Measurements from ENCODE around the gene RAB4B.

The RAB4B gene

GRCh38 chr19:40807147-40808020 is 29.3 kb downstream of the RAB4B start:
- H3K23ac ChIP-seq (ENCODE audit: low read depth, low read length, poor library complexity), result peak overlapping the region; percentile 29
- H3K18ac ChIP-seq (ENCODE audit: low read length), result peak overlapping the region; percentile 82
- H3K36me3 ChIP-seq (replicated peaks in 1 of 2; ENCODE audit: control insufficient read depth in 2 of 2, insufficient read depth in 2 of 2, low read length in 2 of 2), result peaks cover 36 to 72% of the 10 kb centered on the region in 2 donors
- no peaks in the 10 kb centered on the region for H3K27me3 ChIP-seq (ENCODE audit: control insufficient read depth in 3 of 3, insufficient read depth in 3 of 3, low read depth in 1 of 3, low read length in 3 of 3)
- peak overlapping the region; percentile 40 for H3K4me2 ChIP-seq (ENCODE audit: insufficient read depth, low read length, poor library complexity, severe bottlenecking)
- H2BK12ac ChIP-seq (ENCODE audit: low read length), result peak overlapping the region; percentile 12
- H3K9ac ChIP-seq (ENCODE audit: low read depth, low read length, poor library complexity), result peak overlapping the region; percentile 18
- no peak overlapping the region for H3K4me3 ChIP-seq (ENCODE audit: low read length in 2 of 2)
- H3K4ac ChIP-seq (ENCODE audit: low read length), result no peak overlapping the region
- H3K4me1 ChIP-seq (ENCODE audit: control insufficient read depth in 2 of 2, insufficient read depth in 1 of 2, low read depth in 1 of 2, low read length in 2 of 2), result peaks cover 36 to 47% of the 10 kb centered on the region in 2 donors
- no peak overlapping the region for H4K91ac ChIP-seq (ENCODE audit: low read depth, low read length, poor library complexity)
- H3K9me3 ChIP-seq (replicated peaks in 1 of 2; ENCODE audit: control insufficient read depth in 2 of 2, insufficient read depth in 1 of 2, low read depth in 1 of 2, low read length in 2 of 2), result no peaks in the 10 kb centered on the region
- peak overlapping the region; percentile 15 for H3K14ac ChIP-seq (ENCODE audit: low read length)
- no CpG with 5 or more reads among the region's 18 CpGs for WGBS, 2 donors (ENCODE audit: extremely low coverage in 2 of 2, insufficient read length in 2 of 2, insufficient replicate concordance in 1 of 2)
- H2AK5ac ChIP-seq (ENCODE audit: low read depth, low read length), result peak overlapping the region; percentile 49
- H3K27ac ChIP-seq (replicated peaks; ENCODE audit: low read length), result no peak overlapping the region
- H3K79me1 ChIP-seq (ENCODE audit: low read depth, low read length), result peaks cover 22% of the 10 kb centered on the region
- DNase-seq (ENCODE audit: low spot score), result no peak
- no peak overlapping the region for H2AFZ ChIP-seq (ENCODE audit: low read length)
- H2BK120ac ChIP-seq (ENCODE audit: low read depth, low read length), result no peak overlapping the region
- H2BK5ac ChIP-seq (ENCODE audit: low read length), result no peak overlapping the region
- no peak overlapping the region for H2BK15ac ChIP-seq (ENCODE audit: low read length)
- H4K8ac ChIP-seq (ENCODE audit: low read depth, low read length), result no peak overlapping the region

DNA sequence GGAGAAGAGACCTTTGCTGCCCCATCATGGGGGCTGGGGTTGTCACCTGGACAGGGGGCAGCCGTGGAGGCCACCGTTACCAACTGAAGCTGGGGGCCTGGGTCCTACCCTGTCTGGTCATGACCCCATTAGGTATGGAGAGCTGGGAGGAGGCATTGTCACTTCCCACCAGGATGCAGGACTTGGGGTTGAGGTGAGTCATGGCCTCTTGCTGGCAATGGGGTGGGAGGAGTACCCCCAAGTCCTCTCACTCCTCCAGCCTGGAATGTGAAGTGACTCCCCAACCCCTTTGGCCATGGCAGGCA is 29.9 kb downstream of the RAB4B start:
- no peak overlapping the region for H3K4me3 ChIP-seq (ENCODE audit: low read length in 2 of 2)
- H4K8ac ChIP-seq (ENCODE audit: low read depth, low read length), result no peak overlapping the region
- no peak overlapping the region for H3K18ac ChIP-seq (ENCODE audit: low read length)
- H2AFZ ChIP-seq (ENCODE audit: low read length), result no peak overlapping the region
- H2AK5ac ChIP-seq (ENCODE audit: low read depth, low read length), result no peak overlapping the region
- no peaks in the 10 kb centered on the region for H3K9me3 ChIP-seq (replicated peaks in 1 of 2; ENCODE audit: control insufficient read depth in 2 of 2, insufficient read depth in 1 of 2, low read depth in 1 of 2, low read length in 2 of 2)
- no peak overlapping the region for H3K9ac ChIP-seq (ENCODE audit: low read depth, low read length, poor library complexity)
- H3K4me1 ChIP-seq (ENCODE audit: control insufficient read depth in 2 of 2, insufficient read depth in 1 of 2, low read depth in 1 of 2, low read length in 2 of 2), result peaks cover 32 to 42% of the 10 kb centered on the region in 2 donors
- DNase-seq (ENCODE audit: low spot score), result no peak
- peak overlapping the region; percentile 15 for H3K14ac ChIP-seq (ENCODE audit: low read length)
- H2BK120ac ChIP-seq (ENCODE audit: low read depth, low read length), result no peak overlapping the region
- H2BK5ac ChIP-seq (ENCODE audit: low read length), result no peak overlapping the region
- H3K27ac ChIP-seq (replicated peaks; ENCODE audit: low read length), result no peak overlapping the region
- no peak overlapping the region for H3K4me2 ChIP-seq (ENCODE audit: insufficient read depth, low read length, poor library complexity, severe bottlenecking)
- H2BK15ac ChIP-seq (ENCODE audit: low read length), result no peak overlapping the region
- peak overlapping the region; percentile 29 for H3K23ac ChIP-seq (ENCODE audit: low read depth, low read length, poor library complexity)
- H4K91ac ChIP-seq (ENCODE audit: low read depth, low read length, poor library complexity), result no peak overlapping the region
- peak overlapping the region; percentile 12 for H2BK12ac ChIP-seq (ENCODE audit: low read length)
- no CpG with 5 or more reads among the region's 2 CpGs for WGBS, 2 donors (ENCODE audit: extremely low coverage in 2 of 2, insufficient read length in 2 of 2, insufficient replicate concordance in 1 of 2)
- no peak overlapping the region for H3K4ac ChIP-seq (ENCODE audit: low read length)
- H3K79me1 ChIP-seq (ENCODE audit: low read depth, low read length), result peaks cover 18% of the 10 kb centered on the region
- H3K36me3 ChIP-seq (replicated peaks in 1 of 2; ENCODE audit: control insufficient read depth in 2 of 2, insufficient read depth in 2 of 2, low read length in 2 of 2), result peaks cover 33 to 67% of the 10 kb centered on the region in 2 donors
- H3K27me3 ChIP-seq (ENCODE audit: control insufficient read depth in 3 of 3, insufficient read depth in 3 of 3, low read depth in 1 of 3, low read length in 3 of 3), result no peaks in the 10 kb centered on the region

DNA sequence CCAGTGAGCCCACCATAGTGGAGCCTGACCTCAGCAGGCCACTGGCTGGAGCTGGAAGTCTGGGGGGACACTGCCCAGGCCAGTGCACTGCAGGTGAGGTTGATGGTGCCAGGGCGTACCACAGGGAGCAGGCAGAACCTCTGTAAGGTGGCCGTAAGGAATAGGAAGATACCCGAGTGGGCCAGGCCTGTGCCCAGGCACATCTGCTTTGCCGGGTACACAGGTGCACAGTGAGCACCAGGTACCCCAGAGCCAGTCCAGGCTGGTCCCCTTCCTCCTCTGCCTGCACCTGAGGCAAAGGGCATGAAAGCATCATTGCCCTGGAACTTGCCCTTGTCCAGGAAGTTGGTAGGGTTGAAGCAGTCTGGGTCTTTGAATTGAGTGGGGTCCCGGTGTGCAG is 30.4 kb downstream of the RAB4B start:
- Histone ChIP-seq H3K27me3 (ENCODE audit: control insufficient read depth in 3 of 3, insufficient read depth in 3 of 3, low read depth in 1 of 3, low read length in 3 of 3) (no peaks in the 10 kb centered on the region), H3K4me2 (ENCODE audit: insufficient read depth, low read length, poor library complexity, severe bottlenecking) (no peak overlapping the region), H3K9ac (ENCODE audit: low read depth, low read length, poor library complexity) (peak overlapping the region; percentile 18), H3K23ac (ENCODE audit: low read depth, low read length, poor library complexity) (peak overlapping the region; percentile 3), H2AFZ (ENCODE audit: low read length) (no peak overlapping the region), H2BK120ac (ENCODE audit: low read depth, low read length) (no peak overlapping the region), H3K27ac (replicated peaks; ENCODE audit: low read length) (no peak overlapping the region), H3K79me1 (ENCODE audit: low read depth, low read length) (peaks cover 13% of the 10 kb centered on the region), H3K36me3 (replicated peaks in 1 of 2; ENCODE audit: control insufficient read depth in 2 of 2, insufficient read depth in 2 of 2, low read length in 2 of 2) (peaks cover 33 to 61% of the 10 kb centered on the region in 2 donors), H2BK12ac (ENCODE audit: low read length) (no peak overlapping the region), H2BK5ac (ENCODE audit: low read length) (no peak overlapping the region), H2BK15ac (ENCODE audit: low read length) (no peak overlapping the region), H3K4me3 (ENCODE audit: low read length in 2 of 2) (no peak overlapping the region), H4K91ac (ENCODE audit: low read depth, low read length, poor library complexity) (no peak overlapping the region), H4K8ac (ENCODE audit: low read depth, low read length) (no peak overlapping the region), H3K4ac (ENCODE audit: low read length) (no peak overlapping the region), H2AK5ac (ENCODE audit: low read depth, low read length) (no peak overlapping the region), H3K14ac (ENCODE audit: low read length) (no peak overlapping the region), H3K4me1 (ENCODE audit: control insufficient read depth in 2 of 2, insufficient read depth in 1 of 2, low read depth in 1 of 2, low read length in 2 of 2) (peaks cover 27 to 37% of the 10 kb centered on the region in 2 donors), H3K18ac (ENCODE audit: low read length) (no peak overlapping the region), H3K9me3 (replicated peaks in 1 of 2; ENCODE audit: control insufficient read depth in 2 of 2, insufficient read depth in 1 of 2, low read depth in 1 of 2, low read length in 2 of 2) (no peaks in the 10 kb centered on the region)
- no peak for DNase-seq (ENCODE audit: low spot score)
- WGBS, 2 donors (ENCODE audit: extremely low coverage in 2 of 2, insufficient read length in 2 of 2, insufficient replicate concordance in 1 of 2), result no CpG with 5 or more reads among the region's 5 CpGs

DNA sequence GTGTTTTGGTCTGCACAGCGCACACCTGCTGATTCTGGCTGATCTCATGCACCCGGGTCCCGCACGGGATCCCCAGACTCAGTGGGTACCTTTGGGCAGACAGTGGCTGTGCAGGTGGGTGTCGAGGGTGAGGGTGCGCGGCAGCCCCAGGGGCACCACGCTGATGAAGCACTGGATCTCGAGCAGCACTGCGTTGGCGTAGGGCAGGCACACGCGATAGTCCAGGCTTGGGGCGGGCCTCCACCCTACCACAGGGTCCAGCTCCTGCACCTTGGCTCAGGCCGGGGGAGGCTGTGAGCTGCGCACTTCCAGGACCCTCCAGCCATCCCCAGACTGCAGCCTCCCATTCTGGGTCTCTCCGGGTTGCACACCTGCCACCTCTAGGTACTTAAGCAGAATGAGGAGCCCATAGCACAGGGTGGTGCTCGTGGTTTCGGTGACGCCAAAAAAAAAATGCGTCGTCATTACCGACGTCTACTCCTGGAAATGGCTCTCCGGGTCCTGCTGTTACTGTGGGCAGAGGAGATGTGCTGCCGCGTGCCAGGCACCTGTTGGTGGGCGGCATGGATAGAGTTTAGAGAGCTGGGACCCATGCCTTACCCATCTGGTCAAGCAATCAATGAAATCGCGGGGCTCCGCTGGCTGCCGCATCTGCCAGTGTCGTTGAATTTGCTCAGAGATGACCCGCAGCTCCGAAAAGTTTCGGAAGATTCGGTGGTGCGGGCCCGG is 31.5 kb downstream of the RAB4B start:
- no peak overlapping the region for H3K18ac ChIP-seq (ENCODE audit: low read length)
- H3K36me3 ChIP-seq (replicated peaks in 1 of 2; ENCODE audit: control insufficient read depth in 2 of 2, insufficient read depth in 2 of 2, low read length in 2 of 2), result peaks cover 23 to 51% of the 10 kb centered on the region in 2 donors
- H3K9ac ChIP-seq (ENCODE audit: low read depth, low read length, poor library complexity), result peak overlapping the region; percentile 71
- H2BK120ac ChIP-seq (ENCODE audit: low read depth, low read length), result no peak overlapping the region
- H2BK15ac ChIP-seq (ENCODE audit: low read length), result no peak overlapping the region
- H2BK5ac ChIP-seq (ENCODE audit: low read length), result no peak overlapping the region
- no peak for DNase-seq (ENCODE audit: low spot score)
- WGBS, 2 donors (ENCODE audit: extremely low coverage in 2 of 2, insufficient read length in 2 of 2, insufficient replicate concordance in 1 of 2), result no CpG with 5 or more reads among the region's 39 CpGs
- no peak overlapping the region for H4K8ac ChIP-seq (ENCODE audit: low read depth, low read length)
- no peaks in the 10 kb centered on the region for H3K9me3 ChIP-seq (replicated peaks in 1 of 2; ENCODE audit: control insufficient read depth in 2 of 2, insufficient read depth in 1 of 2, low read depth in 1 of 2, low read length in 2 of 2)
- H3K14ac ChIP-seq (ENCODE audit: low read length), result no peak overlapping the region
- H3K4me2 ChIP-seq (ENCODE audit: insufficient read depth, low read length, poor library complexity, severe bottlenecking), result no peak overlapping the region
- H3K4ac ChIP-seq (ENCODE audit: low read length), result no peak overlapping the region
- H4K91ac ChIP-seq (ENCODE audit: low read depth, low read length, poor library complexity), result no peak overlapping the region
- peak overlapping the region; percentile 50 for H3K23ac ChIP-seq (ENCODE audit: low read depth, low read length, poor library complexity)
- no peak overlapping the region for H2AFZ ChIP-seq (ENCODE audit: low read length)
- no peak overlapping the region for H2BK12ac ChIP-seq (ENCODE audit: low read length)
- no peaks in the 10 kb centered on the region for H3K27me3 ChIP-seq (ENCODE audit: control insufficient read depth in 3 of 3, insufficient read depth in 3 of 3, low read depth in 1 of 3, low read length in 3 of 3)
- no peak overlapping the region for H3K27ac ChIP-seq (replicated peaks; ENCODE audit: low read length)
- H3K4me3 ChIP-seq (ENCODE audit: low read length in 2 of 2), result no peak overlapping the region
- H3K4me1 ChIP-seq (ENCODE audit: control insufficient read depth in 2 of 2, insufficient read depth in 1 of 2, low read depth in 1 of 2, low read length in 2 of 2), result peaks cover 27 to 34% of the 10 kb centered on the region in 2 donors
- peaks cover 11% of the 10 kb centered on the region for H3K79me1 ChIP-seq (ENCODE audit: low read depth, low read length)
- no peak overlapping the region for H2AK5ac ChIP-seq (ENCODE audit: low read depth, low read length)
